ENCODE data around the gene CD8A. TPM values are rescaled to one million over a fixed set of nuclear protein-coding genes. Genes with fewer than 3 reads are reported as not detected.
"Not testable (repeated sequence)": the region's sequence is repeated elsewhere in the genome, so short reads cannot be mapped to it uniquely, and the experiment has no call there.

The CD8A gene
- polyA plus RNA-seq, 1 donor = 2.1 TPM

- not testable (repeated sequence) for H3K9me3 ChIP-seq (ENCODE audit: control insufficient read depth, low read depth, low read length); H3K27me3 ChIP-seq (ENCODE audit: control insufficient read depth, insufficient read depth, low read length); H3K4me1 ChIP-seq (ENCODE audit: control insufficient read depth, insufficient read depth, low read length); DNase-seq; H3K27ac ChIP-seq (ENCODE audit: low read length); H3K4me3 ChIP-seq (ENCODE audit: low read length)
- H3K36me3 ChIP-seq (ENCODE audit: control insufficient read depth, insufficient read depth, low read length) = peaks cover 13% of the 10 kb centered on the region
- no CpG with 5 or more reads among the region's 11 CpGs for WGBS (ENCODE audit: insufficient coverage, low lambda C conversion rate)
These were observed 50.8 kb downstream of the CD8A start for GRCh38 chr2:86739889-86740288.

- H3K9me3 ChIP-seq (ENCODE audit: control insufficient read depth, low read depth, low read length); H3K4me1 ChIP-seq (ENCODE audit: control insufficient read depth, insufficient read depth, low read length); H3K27ac ChIP-seq (ENCODE audit: low read length); H3K27me3 ChIP-seq (ENCODE audit: control insufficient read depth, insufficient read depth, low read length); DNase-seq; H3K4me3 ChIP-seq (ENCODE audit: low read length): not testable (repeated sequence)
- H3K36me3 ChIP-seq (ENCODE audit: control insufficient read depth, insufficient read depth, low read length) = peaks cover 13% of the 10 kb centered on the region
These were observed 51.2 kb downstream of the CD8A start for GRCh38 chr2:86739485-86739884.

- no CpG with 5 or more reads among the region's 1 CpG for WGBS (ENCODE audit: insufficient coverage, low lambda C conversion rate)
- not testable (repeated sequence) for H3K9me3 ChIP-seq (ENCODE audit: control insufficient read depth, low read depth, low read length); H3K4me1 ChIP-seq (ENCODE audit: control insufficient read depth, insufficient read depth, low read length); H3K36me3 ChIP-seq (ENCODE audit: control insufficient read depth, insufficient read depth, low read length); H3K27me3 ChIP-seq (ENCODE audit: control insufficient read depth, insufficient read depth, low read length); DNase-seq; H3K4me3 ChIP-seq (ENCODE audit: low read length); H3K27ac ChIP-seq (ENCODE audit: low read length)
These were observed 55.8 kb downstream of the CD8A start for GRCh38 chr2:86734896-86735295.

Other genes with a start within 250 kb of the CD8A start
- 109 TPM for gene CHMP3, start 227.5 kb downstream of the CD8A start, polyA plus RNA-seq
- gene RNF103, start 167.0 kb downstream of the CD8A start, polyA plus RNA-seq = 42.9 TPM
- 52.8 TPM for gene RMND5A, start 70.6 kb downstream of the CD8A start, polyA plus RNA-seq
- 7.3 TPM for gene CD8B, start 71.0 kb upstream of the CD8A start, polyA plus RNA-seq
- 2.2 TPM for gene RGPD1, start 151.2 kb upstream of the CD8A start, polyA plus RNA-seq
- 8.2 TPM for gene PLGLB1, start 230.9 kb upstream of the CD8A start, polyA plus RNA-seq

All from large intestine (tissue), 3 donors.